Ascending aorta (tissue), 2 donors: ENCODE measurements around the gene LTBP1. TPM values are rescaled to one million over a fixed set of nuclear protein-coding genes. Genes with fewer than 3 reads are reported as not detected.

Source experiments
- DNase-seq, 2 donors: peaks; one replicate each; pipeline ENCODE4 v3.0.0-alpha.2; 2019; ENCODE audit warnings: low spot score in 2 of 2
- H3K27ac ChIP-seq, 2 donors: fragments of 200-600 bp; sonication (generic); one replicate each; pipeline ENCODE4 v1.5.1; 2016 to 2017; ENCODE audit warnings: mild to moderate bottlenecking in 1 of 2
- H3K27me3 ChIP-seq: fragments of 200-600 bp; sonication (generic); one replicate; pipeline ENCODE4 v1.5.1; 2017
- H3K36me3 ChIP-seq, 2 donors: fragments of 200-600 bp; sonication (generic); one replicate each; pipeline ENCODE4 v1.5.1; 2016
- H3K4me1 ChIP-seq, 2 donors: fragments of 200-600 bp; sonication (generic); one replicate each; pipeline ENCODE4 v1.5.1; 2016 to 2017; ENCODE audit warnings: mild to moderate bottlenecking in 1 of 2
- H3K4me3 ChIP-seq, 2 donors: fragments of 200-600 bp; sonication (generic); one replicate each; pipeline ENCODE4 v1.5.1; 2016 to 2017; ENCODE audit warnings: mild to moderate bottlenecking in 1 of 2
- H3K9me3 ChIP-seq, 2 donors: fragments of 200-600 bp; sonication (generic); one replicate each; pipeline ENCODE4 v1.5.1; 2016
- CTCF ChIP-seq, 3 experiments: fragments of 200-600 bp in 2 of 3; fragments of 450-650 bp in 1 of 3; sonication (generic) in 2 of 3; IDR thresholded peaks; one replicate each; pipeline ENCODE4 v1.5.1; 2016 to 2019; ENCODE audit warnings: antibody characterized with exemption in 3 of 3, mild to moderate bottlenecking in 1 of 3, moderate library complexity in 1 of 3
- intact Hi-C: fragments of 100-400 bp; cut with DNase I; formaldehyde crosslinking; loops from one replicate; pipeline ENCODE4 v1.15.1; 2023
- total RNA-seq: library from RNA; depleted of rRNA; stranded (reverse); fragments of >200 nt; gene quantifications from one replicate; pipeline ENCODE4 v1.1.0, GENCODE V29; 2016

Gene LTBP1
- total RNA-seq, 1 donor from 2014 or later, result 295 TPM

- Histone ChIP-seq H3K27me3 (no peaks in the 10 kb centered on the region), H3K27ac (peak overlapping the region; percentile 72 to 84), H3K4me3 (no peak overlapping the region), H3K36me3 (no peaks in the 10 kb centered on the region), H3K4me1 (peaks cover 0 to 56% of the 10 kb centered on the region in 2 donors), H3K9me3 (no peaks in the 10 kb centered on the region)
- TF ChIP-seq CTCF (IDR thresholded peaks at IDR 0.05), result no peak
- no peak for DNase-seq
- intact Hi-C loops, result no loop called here
These were observed 161.1 kb downstream of the LTBP1 start for GRCh38 chr2:33107690-33108482.

- Histone ChIP-seq H3K4me1 (peaks cover 0 to 50% of the 10 kb centered on the region in 2 donors), H3K27ac (peak overlapping the region; percentile 72 to 84), H3K36me3 (no peaks in the 10 kb centered on the region), H3K4me3 (no peak overlapping the region), H3K27me3 (no peaks in the 10 kb centered on the region), H3K9me3 (no peaks in the 10 kb centered on the region)
- no peak for TF ChIP-seq CTCF (IDR thresholded peaks at IDR 0.05)
- intact Hi-C loops, result no loop called here
- no peak for DNase-seq
These were observed 162.0 kb downstream of the LTBP1 start for GRCh38 chr2:33108483-33109443.

- Histone ChIP-seq H3K4me1 (peaks cover 0 to 42% of the 10 kb centered on the region in 2 donors), H3K9me3 (no peaks in the 10 kb centered on the region), H3K27ac (peak overlapping the region; percentile 61 to 72), H3K36me3 (no peaks in the 10 kb centered on the region), H3K4me3 (no peak overlapping the region), H3K27me3 (no peaks in the 10 kb centered on the region)
- TF ChIP-seq CTCF (IDR thresholded peaks at IDR 0.05), result no peak
- DNase-seq, result no peak
- intact Hi-C loops, result loop anchor here (2.0 kb wide), 1 partner anchor 40 kb away; no protein-coding TSS in a partner anchor
These were observed 163.7 kb downstream of the LTBP1 start for GRCh38 chr2:33110461-33110860.

GRCh38 chr2:33111002-33111446, 164.3 kb downstream of the LTBP1 start:
- DNase-seq, result no peak
- H3K36me3 ChIP-seq, result no peaks in the 10 kb centered on the region
- no peak overlapping the region for H3K4me3 ChIP-seq
- TF ChIP-seq CTCF (IDR thresholded peaks at IDR 0.05), result no peak
- H3K27me3 ChIP-seq, result no peaks in the 10 kb centered on the region
- peak overlapping the region; percentile 61 to 72 for H3K27ac ChIP-seq
- H3K4me1 ChIP-seq, result peaks cover 0 to 48% of the 10 kb centered on the region in 2 donors
- H3K9me3 ChIP-seq, result no peaks in the 10 kb centered on the region
- intact Hi-C loops, result loop anchor here (2.0 kb wide), 1 partner anchor 40 kb away; no protein-coding TSS in a partner anchor

GRCh38 chr2:33115196-33115595, 168.4 kb downstream of the LTBP1 start:
- Histone ChIP-seq H3K9me3 (no peaks in the 10 kb centered on the region), H3K36me3 (no peaks in the 10 kb centered on the region), H3K27ac (peak overlapping the region; percentile 34 to 65), H3K4me1 (peaks cover 0 to 32% of the 10 kb centered on the region in 2 donors), H3K27me3 (no peaks in the 10 kb centered on the region), H3K4me3 (no peak overlapping the region)
- intact Hi-C loops, result no loop called here
- peak in 1 of 2 donors; percentile 73 for DNase-seq
- TF ChIP-seq CTCF (IDR thresholded peaks at IDR 0.05), result no peak
